Activated T-cell treated with anti-CD3 and anti-CD28 coated beads for 1 hour (primary cell): ENCODE measurements around the gene ARL17A.
"Not testable (repeated sequence)": the region's sequence is repeated elsewhere in the genome, so short reads cannot be mapped to it uniquely, and the experiment has no call there.

ENCODE experiments used
- DNase-seq: peaks from one replicate; pipeline ENCODE4 v3.0.0-alpha.2; 2020; ENCODE audit warnings: low read depth

The ARL17A gene

GRCh38 chr17:46548607-46549006, 30.9 kb downstream of the ARL17A start:
- not testable (repeated sequence) for DNase-seq

DNA sequence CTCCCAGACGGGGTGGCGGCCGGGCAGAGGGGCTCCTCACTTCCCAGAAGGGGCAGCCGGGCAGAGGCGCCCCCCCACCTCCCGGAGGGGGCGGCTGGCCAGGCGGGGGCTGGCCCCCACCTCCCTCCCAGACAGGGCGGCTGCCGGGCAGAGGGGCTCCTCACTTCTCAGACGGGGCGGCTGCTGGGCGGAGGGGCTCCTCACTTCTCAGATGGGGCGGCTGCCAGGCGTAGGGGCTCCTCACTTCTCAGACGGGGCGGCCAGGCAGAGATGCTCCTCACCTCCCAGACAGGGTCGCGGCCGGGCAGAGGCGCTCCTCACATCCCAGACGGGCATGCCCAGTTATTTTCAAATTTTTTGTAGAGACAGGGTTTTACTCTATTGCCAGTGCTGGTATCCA, 44.8 kb downstream of the ARL17A start:
- DNase-seq: not testable (repeated sequence)

GRCh38 chr17:46512168-46512567, 67.3 kb downstream of the ARL17A start, which contains the start of gene LRRC37A2:
Gene LRRC37A2 (plus strand): TSS chr17:46512468. CDS start chr17:46512713, 245 bp downstream.
- DNase-seq: not testable (repeated sequence)

- not testable (repeated sequence) for DNase-seq
Measured at GRCh38 chr17:46505896-46506295, 73.6 kb downstream of the ARL17A start.

DNA sequence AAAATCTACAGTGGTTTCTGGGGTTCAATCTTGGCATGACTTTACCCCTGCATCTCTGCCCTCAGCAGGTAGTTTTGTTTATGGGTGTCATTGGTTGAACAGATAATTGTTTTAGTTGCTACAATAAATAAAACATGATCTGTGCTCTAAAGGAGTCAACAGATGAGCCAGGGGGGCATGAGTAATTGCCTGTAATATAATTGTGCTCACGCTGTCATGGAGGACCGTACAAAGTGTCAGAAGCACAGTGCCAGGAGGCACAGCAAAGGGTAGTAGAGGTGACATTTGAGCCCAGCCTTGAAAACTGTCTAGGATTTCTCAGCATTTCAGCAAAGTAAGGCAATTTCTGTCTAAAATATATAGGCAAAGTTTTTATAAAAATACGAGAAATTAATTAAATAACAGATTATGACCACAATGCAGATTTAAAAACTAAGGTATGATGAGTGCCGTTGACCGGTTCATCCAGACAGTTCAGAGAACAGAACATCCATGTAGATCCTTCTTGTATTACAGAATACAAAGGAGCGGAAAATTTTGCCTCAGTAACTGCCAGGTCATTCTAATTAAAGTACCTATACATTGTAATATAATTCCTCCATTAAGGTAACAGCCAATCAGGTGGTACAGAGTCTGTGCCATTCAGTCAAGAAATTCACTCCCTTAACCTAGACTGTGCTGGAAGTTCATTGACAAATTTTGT, 79.9 kb downstream of the ARL17A start:
- not testable (repeated sequence) for DNase-seq

DNA sequence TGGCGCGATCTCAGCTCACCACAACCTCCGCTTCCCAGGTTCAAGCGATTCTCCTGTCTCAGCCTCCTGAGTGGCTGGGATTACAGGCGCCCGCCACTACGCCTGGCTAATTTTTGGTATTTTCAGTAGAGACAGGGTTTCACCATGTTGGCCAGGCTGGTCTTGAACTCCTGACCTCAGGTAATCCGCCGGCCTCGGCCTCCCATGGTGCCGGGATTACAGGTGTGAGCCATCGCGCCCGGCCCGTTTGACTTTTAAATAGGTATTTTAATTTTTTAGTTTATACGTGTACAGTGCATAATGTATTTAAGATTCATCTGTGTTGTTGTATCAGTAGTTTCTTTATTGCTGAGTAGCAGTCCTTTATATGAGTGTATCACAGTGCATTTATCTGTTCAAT, 87.5 kb downstream of the ARL17A start:
- DNase-seq: not testable (repeated sequence)

- not testable (repeated sequence) for DNase-seq
Measured at GRCh38 chr17:46481310-46481709, 98.2 kb downstream of the ARL17A start.

DNA sequence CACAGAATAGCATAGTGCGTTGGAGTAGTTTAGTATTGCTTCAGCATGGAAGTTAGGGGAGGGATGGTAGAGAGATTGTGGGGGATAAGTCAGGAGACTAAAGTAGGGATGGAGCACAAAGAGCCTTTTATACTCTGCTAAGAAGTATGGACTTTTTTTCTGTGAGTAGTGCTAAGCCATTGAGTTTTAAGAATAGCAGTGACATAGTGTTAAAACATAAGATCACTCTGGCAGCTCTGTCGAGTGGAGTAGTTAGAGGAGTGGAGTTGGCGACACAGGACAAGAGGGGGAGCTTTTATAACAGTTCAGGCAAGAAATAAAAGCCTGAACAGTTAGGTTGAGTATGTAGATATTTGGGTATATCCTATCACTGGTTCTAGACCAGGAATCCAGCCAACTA, 100.7 kb downstream of the ARL17A start:
- DNase-seq: not testable (repeated sequence)

GRCh38 chr17:46475583-46475982, 103.9 kb downstream of the ARL17A start:
- not testable (repeated sequence) for DNase-seq

DNA sequence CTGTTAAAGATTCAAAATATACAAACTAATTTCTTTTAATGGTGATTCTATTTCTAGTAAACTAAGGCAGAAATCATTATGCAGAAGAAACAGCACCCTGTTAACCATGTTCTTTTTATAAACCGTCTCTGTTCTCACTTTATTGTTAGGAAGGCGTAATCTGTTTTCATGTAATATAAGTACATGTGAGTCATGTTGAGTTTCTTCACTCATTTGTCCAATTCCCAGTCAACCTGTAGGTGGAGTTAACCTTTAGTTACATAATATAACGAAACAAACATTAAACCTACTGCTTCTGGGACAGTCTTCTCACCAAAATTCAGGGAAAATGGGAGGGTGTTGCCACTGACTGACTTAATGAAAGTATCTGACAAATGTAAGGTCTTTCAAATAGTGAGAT, 105.0 kb downstream of the ARL17A start:
- not testable (repeated sequence) for DNase-seq

DNA sequence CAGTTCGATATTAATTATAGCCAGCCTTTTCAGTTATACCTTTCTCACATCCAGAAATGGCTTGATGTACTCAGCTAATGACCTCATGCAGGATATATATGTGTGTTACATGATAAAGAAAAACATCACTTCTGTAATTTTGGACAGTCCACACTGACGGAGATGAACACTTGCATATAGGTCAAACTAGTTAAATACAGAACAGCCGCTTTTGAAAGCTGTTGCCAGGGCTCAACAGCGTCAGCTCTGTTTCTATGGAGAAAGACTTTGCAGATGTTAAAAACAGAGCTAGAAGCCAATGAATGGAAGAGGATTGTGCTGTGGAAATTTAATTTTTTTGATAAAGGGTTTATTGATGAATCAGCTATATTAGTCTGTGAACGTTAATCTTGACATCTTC, 111.9 kb downstream of the ARL17A start:
- not testable (repeated sequence) for DNase-seq
